ENCODE measurements around the gene LHPP. TPM values are rescaled to one million over a fixed set of nuclear protein-coding genes. Genes with fewer than 3 reads are reported as not detected.

LHPP gene
- total and polyA plus RNA-seq, 10 of the 15 experiments (the other 5 are each of a cell fraction or from before 2014, with no cell fraction given): 0.79 to 9.8 (median 6.7) TPM

- TF ChIP-seq ASH2L (IDR thresholded peaks at IDR 0.05; ENCODE audit: borderline replicate concordance, low read depth): no peak
- TF ChIP-seq CREB1 (IDR thresholded peaks at IDR 0.05; ENCODE audit: low read depth): no peak
- no peak for TF ChIP-seq KAT2A (conservative IDR thresholded peaks at IDR 0.05; ENCODE audit: control insufficient read depth, low read depth, low read length)
- TF ChIP-seq YY1 (IDR thresholded peaks at IDR 0.05; ENCODE audit: low read depth, low read length): no peak
- no peak for TF ChIP-seq POLR2A (IDR thresholded peaks at IDR 0.05; ENCODE audit: low read depth, low read length)
- no peak for TF ChIP-seq ZNF622 (IDR thresholded peaks at IDR 0.05)
- H2AFZ ChIP-seq (ENCODE audit: control insufficient read depth, low read depth, low read length): no peak overlapping the region
- H3K27ac ChIP-seq (ENCODE audit: control insufficient read depth, insufficient read depth): no peak overlapping the region
- no peak overlapping the region for H3K4me3 ChIP-seq
- ChIA-PET SMC1A (ENCODE audit: uncharacterized antibody, unreplicated experiment) (interaction anchor here (0.9 to 8.8 kb wide), 5 partner anchors 183 to 291 kb away, joined by 3 to 67 read pairs (median 4); no protein-coding TSS in a partner anchor), POLR2A (interaction anchor here (0.7 to 0.8 kb wide), 2 partner anchors 178 to 287 kb away, joined by 3 to 4 read pairs; no protein-coding TSS in a partner anchor), RAD21 (ENCODE audit: unreplicated experiment) (interaction anchor here (0.6 to 3.1 kb wide), 6 partner anchors 205 to 505 kb away, joined by 3 to 23 read pairs (median 3); no protein-coding TSS in a partner anchor), CTCF (interaction anchor here (0.9 to 15.4 kb wide), 5 partner anchors 8 to 291 kb away, joined by 3 to 149 read pairs (median 3); partner anchors contain the start of gene FAM53B)
- no peak for ATAC-seq
- H3K36me3 ChIP-seq (ENCODE audit: control insufficient read depth in 2 of 2, insufficient read depth in 2 of 2, low read length in 1 of 2): no peaks in the 10 kb centered on the region
- no peaks in the 10 kb centered on the region for H3K79me2 ChIP-seq (ENCODE audit: control insufficient read depth, insufficient read depth, low read length)
- H3K4me2 ChIP-seq (ENCODE audit: control insufficient read depth, insufficient read depth): no peak overlapping the region
- peaks cover 3% of the 10 kb centered on the region; the same call in 1 of the 2 replicates for H3K4me1 ChIP-seq (ENCODE audit: control insufficient read depth, insufficient read depth, low read length)
- intact Hi-C loops (cut with micrococcal nuclease; ENCODE audit: unreplicated experiment) (no loop called here), in situ Hi-C loops (cut with MboI) (loop anchor here (5.0 kb wide), 1 partner anchor 206 kb away; the partner anchor contains the start of gene FAM53B)
- H3K27me3 ChIP-seq (replicated peaks in 1 of 2; ENCODE audit: control insufficient read depth in 2 of 2, insufficient read depth in 2 of 2, low read length in 1 of 2): no peaks in the 10 kb centered on the region
- no peak for FAIRE-seq
- BruUV-seq (replicated peaks): no TSS peak
- no peak for DNase-seq (ENCODE audit: low read depth, low spot score)
- no peaks in the 10 kb centered on the region for H4K20me1 ChIP-seq (ENCODE audit: control insufficient read depth, insufficient read depth)
- WGBS (ENCODE audit: insufficient coverage, insufficient replicate concordance, low lambda C conversion rate, missing lambda C conversion rate): 33% methylated on average over 17 of the region's 18 CpGs
- H3K9ac ChIP-seq (ENCODE audit: control insufficient read depth, insufficient read depth, low read length): no peak overlapping the region
- no peaks in the 10 kb centered on the region for H3K9me3 ChIP-seq (replicated peaks; ENCODE audit: control insufficient read depth, insufficient read depth, low read length)
These were observed 74.3 kb downstream of the LHPP start for GRCh38 chr10:124535731-124536495.
